ENCODE results near the gene NHLRC1.

The NHLRC1 gene

GRCh38 chr6:18107061-18107460, 15.4 kb downstream of the NHLRC1 start:
- Histone ChIP-seq H3K4me2 (ENCODE audit: low read length) (no peak overlapping the region), H3K4me3 (ENCODE audit: low read depth, low read length, poor library complexity, severe bottlenecking) (no peak overlapping the region)
- TF ChIP-seq CTCF (IDR thresholded peaks at IDR 0.05; ENCODE audit: low read length): no peak
- TF ChIP-seq EZH2 (IDR thresholded peaks at IDR 0.05; ENCODE audit: borderline replicate concordance, low read length): no peak

GRCh38 chr6:18102783-18103509, 19.5 kb downstream of the NHLRC1 start:
- Histone ChIP-seq H3K9me3 (ENCODE audit: low read length) (peaks cover 3% of the 10 kb centered on the region; the same call in 1 of the 2 replicates), H3K4me1 (ENCODE audit: insufficient read depth, low read length, severe bottlenecking) (no peaks in the 10 kb centered on the region), H3K4me3 (ENCODE audit: low read depth, low read length, poor library complexity, severe bottlenecking) (no peak overlapping the region), H3K36me3 (ENCODE audit: insufficient read depth, low read length) (no peaks in the 10 kb centered on the region), H3K9me2 (ENCODE audit: low read depth, low read length) (no peaks in the 10 kb centered on the region), H3K27ac (ENCODE audit: low read depth, low read length, poor library complexity, severe bottlenecking) (no peak overlapping the region), H4K20me1 (ENCODE audit: insufficient read depth, low read length) (no peaks in the 10 kb centered on the region), H2AFZ (ENCODE audit: low read length) (no peak overlapping the region), H3K9ac (ENCODE audit: low read length) (no peak overlapping the region), H3K79me2 (ENCODE audit: insufficient read depth, low read length) (no peaks in the 10 kb centered on the region), H3K4me2 (ENCODE audit: low read length) (no peak overlapping the region), H3F3A (ENCODE audit: insufficient read depth, low read length) (no peaks in the 10 kb centered on the region), H3K27me3 (ENCODE audit: insufficient read depth, low read length) (no peaks in the 10 kb centered on the region; the same call in 1 of the 2 replicates)
- TF ChIP-seq CTCF (IDR thresholded peaks at IDR 0.05; ENCODE audit: low read length) (no peak), EZH2 (IDR thresholded peaks at IDR 0.05; ENCODE audit: borderline replicate concordance, low read length) (no peak)

More at GRCh38 chr6:18107061-18107460, 15.4 kb downstream of the NHLRC1 start:
- Histone ChIP-seq H3K27me3 (ENCODE audit: insufficient read depth, low read length) (no peaks in the 10 kb centered on the region; the same call in 1 of the 2 replicates), H3F3A (ENCODE audit: insufficient read depth, low read length) (no peaks in the 10 kb centered on the region), H4K20me1 (ENCODE audit: insufficient read depth, low read length) (no peaks in the 10 kb centered on the region), H3K79me2 (ENCODE audit: insufficient read depth, low read length) (no peaks in the 10 kb centered on the region), H3K9ac (ENCODE audit: low read length) (no peak overlapping the region), H2AFZ (ENCODE audit: low read length) (no peak overlapping the region), H3K27ac (ENCODE audit: low read depth, low read length, poor library complexity, severe bottlenecking) (no peak overlapping the region), H3K36me3 (ENCODE audit: insufficient read depth, low read length) (no peaks in the 10 kb centered on the region), H3K9me3 (ENCODE audit: low read length) (peaks cover 3% of the 10 kb centered on the region; the same call in 1 of the 2 replicates), H3K4me1 (ENCODE audit: insufficient read depth, low read length, severe bottlenecking) (no peaks in the 10 kb centered on the region), H3K9me2 (ENCODE audit: low read depth, low read length) (no peaks in the 10 kb centered on the region)

DNA sequence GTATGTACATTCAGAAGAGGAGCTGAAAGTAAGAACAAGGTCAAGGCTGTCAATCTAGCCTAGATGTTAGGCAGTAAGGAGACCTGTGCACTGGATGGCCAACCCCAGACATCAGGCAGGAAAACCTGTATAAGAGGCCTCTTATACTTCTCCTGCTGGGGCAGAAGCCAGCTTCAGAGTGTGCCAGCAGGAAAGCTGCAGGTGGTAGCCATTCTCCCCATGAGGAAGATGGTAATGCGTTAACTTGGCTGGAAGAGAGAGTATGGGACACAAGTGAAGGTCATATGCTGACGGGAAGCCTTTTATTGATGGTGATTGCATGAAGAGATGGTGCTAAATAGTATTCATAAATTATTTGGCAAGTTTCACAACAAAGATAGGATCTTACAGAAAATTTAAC, 20.6 kb downstream of the NHLRC1 start:
- H3F3A ChIP-seq (ENCODE audit: insufficient read depth, low read length): no peaks in the 10 kb centered on the region
- H2AFZ ChIP-seq (ENCODE audit: low read length): no peak overlapping the region
- H3K9me2 ChIP-seq (ENCODE audit: low read depth, low read length): no peaks in the 10 kb centered on the region
- no peak overlapping the region for H3K4me2 ChIP-seq (ENCODE audit: low read length)
- TF ChIP-seq CTCF (IDR thresholded peaks at IDR 0.05; ENCODE audit: low read length) (no peak), EZH2 (IDR thresholded peaks at IDR 0.05; ENCODE audit: borderline replicate concordance, low read length) (no peak)
- H3K4me1 ChIP-seq (ENCODE audit: insufficient read depth, low read length, severe bottlenecking): no peaks in the 10 kb centered on the region
- H3K9ac ChIP-seq (ENCODE audit: low read length): no peak overlapping the region
- H3K9me3 ChIP-seq (ENCODE audit: low read length): no peaks in the 10 kb centered on the region
- no peaks in the 10 kb centered on the region for H3K36me3 ChIP-seq (ENCODE audit: insufficient read depth, low read length)
- H3K27me3 ChIP-seq (ENCODE audit: insufficient read depth, low read length): no peaks in the 10 kb centered on the region; the same call in 1 of the 2 replicates
- no peak overlapping the region for H3K4me3 ChIP-seq (ENCODE audit: low read depth, low read length, poor library complexity, severe bottlenecking)
- no peak overlapping the region for H3K27ac ChIP-seq (ENCODE audit: low read depth, low read length, poor library complexity, severe bottlenecking)
- no peaks in the 10 kb centered on the region for H3K79me2 ChIP-seq (ENCODE audit: insufficient read depth, low read length)
- no peaks in the 10 kb centered on the region for H4K20me1 ChIP-seq (ENCODE audit: insufficient read depth, low read length)

Measured in OCI-LY1 (cell line).